WTC11 (cell line): ENCODE data around the gene SYTL4. TPM values are rescaled to one million over a fixed set of nuclear protein-coding genes. Genes with fewer than 3 reads are reported as not detected.

Source experiments
- ATAC-seq: fragments of 200-7000 bp; cut with Tn5 transposase; 2 replicates; pipeline ENCODE4 v1.10.0; 2021; ENCODE audit warnings: mild to moderate bottlenecking, moderate library complexity
- CTCF ChIA-PET: fragments of 300-600 bp; sonication (Branson Sonifier 250); formaldehyde crosslinking; loops from one replicate; lab custom pipeline; 2021; ENCODE audit warnings: antibody characterized with exemption; lab: Charles Lee
- POLR2A ChIA-PET: fragments of 350-600 bp; sonication (Branson Sonifier 250); formaldehyde crosslinking; loops from one replicate; lab custom pipeline; 2021; ENCODE audit warnings: antibody characterized with exemption; lab: Charles Lee
- DNase-seq: peaks from one replicate; pipeline ENCODE4 v3.0.0; 2021; ENCODE audit warnings: low spot score
- H3K27ac Mint-ChIP-seq: 2 replicates; pipeline ENCODE4 v1.8.0; 2021; ENCODE audit warnings: mixed read lengths
- H3K27me3 Mint-ChIP-seq: 2 replicates; pipeline ENCODE4 v1.8.0; 2021; ENCODE audit warnings: low read depth, mild to moderate bottlenecking, moderate library complexity, mixed read lengths
- H3K36me3 Mint-ChIP-seq: 2 replicates; pipeline ENCODE4 v1.8.0; 2021; ENCODE audit warnings: mixed read lengths
- H3K4me1 Mint-ChIP-seq: 2 replicates; pipeline ENCODE4 v1.8.0; 2022; ENCODE audit warnings: mixed read lengths
- H3K4me3 Mint-ChIP-seq: 2 replicates; pipeline ENCODE4 v1.8.0; 2021; ENCODE audit warnings: mild to moderate bottlenecking, moderate library complexity, mixed read lengths
- H3K9me3 Mint-ChIP-seq: 2 replicates; pipeline ENCODE4 v1.8.0; 2021; ENCODE audit warnings: mixed read lengths
- CTCF ChIP-seq: fragments of 200-600 bp; IDR thresholded peaks from 2 replicates; pipeline ENCODE4 v1.8.0; 2022; ENCODE audit warnings: antibody characterized with exemption
- ELF4 ChIP-seq: sonication (generic); formaldehyde crosslinking; IDR thresholded peaks from 2 replicates; pipeline ENCODE4 v1.8.1; 2022; ENCODE audit warnings: low read depth, mild to moderate bottlenecking, moderate library complexity, missing genetic modification reagents
- FOXJ3 ChIP-seq: sonication (generic); formaldehyde crosslinking; IDR thresholded peaks from 2 replicates; pipeline ENCODE4 v1.9.0; 2021; ENCODE audit warnings: missing genetic modification reagents, mild to moderate bottlenecking, borderline replicate concordance
- FOXK1 ChIP-seq: sonication (generic); formaldehyde crosslinking; IDR thresholded peaks from 2 replicates; pipeline ENCODE4 v1.8.0; 2022; ENCODE audit warnings: mild to moderate bottlenecking, moderate library complexity, missing genetic modification reagents
- HMGA2 ChIP-seq: fragments of 250-450 bp; sonication (Bioruptor Pico); IDR thresholded peaks from 2 replicates; pipeline ENCODE4 v1.4.0; 2021; ENCODE audit warnings: mild to moderate bottlenecking, moderate library complexity
- KAT7 ChIP-seq: sonication (generic); formaldehyde crosslinking; IDR thresholded peaks from 2 replicates; pipeline ENCODE4 v1.8.1; 2023; ENCODE audit warnings: missing genetic modification reagents, mild to moderate bottlenecking, borderline replicate concordance
- MLX ChIP-seq: sonication (generic); formaldehyde crosslinking; IDR thresholded peaks from 2 replicates; pipeline ENCODE4 v1.8.1; 2023; ENCODE audit warnings: mild to moderate bottlenecking, missing genetic modification reagents, moderate library complexity
- MXD4 ChIP-seq: fragments of 250-450 bp; sonication (Bioruptor Pico); IDR thresholded peaks from 2 replicates; pipeline ENCODE4 v1.8.0; 2021; ENCODE audit warnings: mild to moderate bottlenecking, moderate library complexity, borderline replicate concordance
- NR1H2 ChIP-seq: sonication (generic); formaldehyde crosslinking; IDR thresholded peaks from 2 replicates; pipeline ENCODE4 v1.9.0; 2021; ENCODE audit warnings: mild to moderate bottlenecking, moderate library complexity, missing genetic modification reagents
- OVOL2 ChIP-seq: fragments of 250-450 bp; sonication (Bioruptor Pico); IDR thresholded peaks from 2 replicates; pipeline ENCODE4 v1.9.0; 2021; ENCODE audit warnings: mild to moderate bottlenecking, borderline replicate concordance
- TCF7 ChIP-seq: sonication (generic); formaldehyde crosslinking; IDR thresholded peaks from 2 replicates; pipeline ENCODE4 v1.8.0; 2022; ENCODE audit warnings: mild to moderate bottlenecking, low read depth, missing genetic modification reagents, moderate library complexity
- ZNF219 ChIP-seq: sonication (generic); formaldehyde crosslinking; IDR thresholded peaks from 2 replicates; pipeline ENCODE4 v1.8.0; 2023; ENCODE audit warnings: missing genetic modification reagents, mild to moderate bottlenecking, borderline replicate concordance
- ZNF416 ChIP-seq: fragments of 250-450 bp; sonication (Bioruptor Pico); IDR thresholded peaks from 2 replicates; pipeline ENCODE4 v1.9.0; 2021; ENCODE audit warnings: mild to moderate bottlenecking, inconsistent platforms
- ZNF423 ChIP-seq: fragments of 250-450 bp; sonication (Bioruptor Pico); IDR thresholded peaks from 2 replicates; pipeline ENCODE4 v2.1.2; 2022; ENCODE audit warnings: mild to moderate bottlenecking, moderate library complexity
- ZSCAN18 ChIP-seq: fragments of 250-450 bp; sonication (Bioruptor Pico); IDR thresholded peaks from 2 replicates; pipeline ENCODE4 v2.1.2; 2022; ENCODE audit warnings: mild to moderate bottlenecking, moderate library complexity
- total RNA-seq: library from RNA; stranded (reverse); gene quantifications from 3 replicates; pipeline ENCODE4 v1.2.3, GENCODE V29; 2021
- TF ChIP-seq, protein P1 (sequence below): sonication (generic); formaldehyde crosslinking; IDR thresholded peaks from 2 replicates; pipeline ENCODE4 v1.8.0; 2023; ENCODE audit warnings: missing genetic modification reagents, mild to moderate bottlenecking, borderline replicate concordance
- TF ChIP-seq, protein P2 (sequence below): sonication (generic); formaldehyde crosslinking; IDR thresholded peaks from 2 replicates; pipeline ENCODE4 v1.8.1; 2023; ENCODE audit warnings: mild to moderate bottlenecking, missing genetic modification reagents, borderline replicate concordance

SYTL4 gene
- total RNA-seq, 1 experiment from 2014 or later = 0.31 TPM

DNA sequence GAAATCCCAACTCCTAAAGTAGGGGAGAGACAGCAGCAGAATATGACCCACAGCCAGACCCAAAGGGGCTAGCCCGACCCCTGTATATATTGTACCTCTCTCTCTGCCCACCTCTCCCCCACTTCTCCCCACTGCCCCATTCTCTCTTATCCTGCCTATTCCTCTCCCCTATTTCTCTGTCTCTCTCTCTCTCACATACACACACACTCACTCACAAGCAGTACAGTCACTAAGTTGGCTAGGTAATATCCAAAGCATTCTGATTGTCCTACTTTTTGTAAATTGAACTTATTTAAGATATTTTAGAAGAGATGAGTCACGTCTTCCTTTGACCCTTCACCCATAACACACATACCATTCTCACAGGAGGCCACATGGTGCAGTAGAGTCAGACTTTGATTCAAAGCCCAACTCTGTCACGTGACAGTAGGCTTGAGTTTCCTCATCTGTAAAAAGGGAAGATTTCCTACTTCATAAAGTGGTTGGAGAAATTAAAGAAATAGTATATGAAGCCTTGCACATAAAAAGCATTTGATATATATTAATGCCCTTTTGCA, 58.4 kb downstream of the SYTL4 start:
- no peak for ATAC-seq
- CTCF ChIA-PET = interaction anchor here (3.0 to 7.2 kb wide), 2 partner anchors 13 to 95 kb away, joined by 28 to 94 read pairs; no protein-coding TSS in a partner anchor

GRCh38 chrX:100672966-100673365, 59.0 kb downstream of the SYTL4 start:
- Mint-ChIP-seq H3K4me3 (no peak overlapping the region), H3K27ac (no peak overlapping the region), H3K27me3 (no peaks in the 10 kb centered on the region), H3K36me3 (no peaks in the 10 kb centered on the region), H3K4me1 (peaks cover 9% of the 10 kb centered on the region; the same call in 1 of the 2 replicates)
- CTCF ChIA-PET = interaction anchor here (3.0 to 7.2 kb wide), 2 partner anchors 13 to 96 kb away, joined by 28 to 94 read pairs; no protein-coding TSS in a partner anchor
- DNase-seq (no peak), ATAC-seq (no peak)
- TF ChIP-seq MLX (no peak), KAT7 (CRISPR knock-in tag) (no peak), ELF4 (no peak), FOXJ3 (CRISPR knock-in tag) (no peak)
- TF ChIP-seq, all 79 proteins: peak for 0
- H3K9me3 Mint-ChIP-seq = no peaks in the 10 kb centered on the region
- POLR2A ChIA-PET = no interaction called here

More for the DNA sequence above, 58.4 kb downstream of the SYTL4 start:
- TF ChIP-seq HMGA2 (CRISPR knock-in tag) (no peak), NR1H2 (no peak), ZNF423 (no peak), FOXK1 (CRISPR knock-in tag) (no peak), ZNF219 (CRISPR knock-in tag) (no peak), OVOL2 (CRISPR knock-in tag) (no peak)
- TF ChIP-seq, all 79 proteins: peak for 0
- H3K9me3 Mint-ChIP-seq = no peaks in the 10 kb centered on the region
- no peaks in the 10 kb centered on the region for H3K36me3 Mint-ChIP-seq
- no peak for DNase-seq
- H3K4me1 Mint-ChIP-seq = peaks cover 11% of the 10 kb centered on the region; the same call in 1 of the 2 replicates
- POLR2A ChIA-PET = no interaction called here
- H3K27ac Mint-ChIP-seq = no peak overlapping the region
- H3K27me3 Mint-ChIP-seq = no peaks in the 10 kb centered on the region
- no peak overlapping the region for H3K4me3 Mint-ChIP-seq

DNA sequence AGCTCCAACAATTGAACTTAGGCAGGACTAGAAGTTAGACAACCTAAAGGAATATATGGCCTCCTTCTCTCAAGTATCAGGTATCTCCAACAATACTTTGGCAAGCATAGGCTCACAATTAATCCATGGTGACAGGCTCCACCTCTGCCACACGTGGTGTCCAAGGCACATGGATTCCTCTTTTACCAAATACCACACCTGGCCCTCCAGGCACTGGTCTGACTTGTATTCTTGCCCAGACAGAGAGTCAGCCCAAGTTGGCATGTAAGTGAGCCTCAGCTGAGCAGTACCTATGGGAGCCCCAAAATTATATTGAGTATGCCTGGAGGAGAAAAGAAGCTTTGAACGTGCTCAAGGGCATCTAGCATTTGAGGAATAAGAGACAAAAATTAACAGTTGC, 68.3 kb downstream of the SYTL4 start:
- TF ChIP-seq, protein P1, sequence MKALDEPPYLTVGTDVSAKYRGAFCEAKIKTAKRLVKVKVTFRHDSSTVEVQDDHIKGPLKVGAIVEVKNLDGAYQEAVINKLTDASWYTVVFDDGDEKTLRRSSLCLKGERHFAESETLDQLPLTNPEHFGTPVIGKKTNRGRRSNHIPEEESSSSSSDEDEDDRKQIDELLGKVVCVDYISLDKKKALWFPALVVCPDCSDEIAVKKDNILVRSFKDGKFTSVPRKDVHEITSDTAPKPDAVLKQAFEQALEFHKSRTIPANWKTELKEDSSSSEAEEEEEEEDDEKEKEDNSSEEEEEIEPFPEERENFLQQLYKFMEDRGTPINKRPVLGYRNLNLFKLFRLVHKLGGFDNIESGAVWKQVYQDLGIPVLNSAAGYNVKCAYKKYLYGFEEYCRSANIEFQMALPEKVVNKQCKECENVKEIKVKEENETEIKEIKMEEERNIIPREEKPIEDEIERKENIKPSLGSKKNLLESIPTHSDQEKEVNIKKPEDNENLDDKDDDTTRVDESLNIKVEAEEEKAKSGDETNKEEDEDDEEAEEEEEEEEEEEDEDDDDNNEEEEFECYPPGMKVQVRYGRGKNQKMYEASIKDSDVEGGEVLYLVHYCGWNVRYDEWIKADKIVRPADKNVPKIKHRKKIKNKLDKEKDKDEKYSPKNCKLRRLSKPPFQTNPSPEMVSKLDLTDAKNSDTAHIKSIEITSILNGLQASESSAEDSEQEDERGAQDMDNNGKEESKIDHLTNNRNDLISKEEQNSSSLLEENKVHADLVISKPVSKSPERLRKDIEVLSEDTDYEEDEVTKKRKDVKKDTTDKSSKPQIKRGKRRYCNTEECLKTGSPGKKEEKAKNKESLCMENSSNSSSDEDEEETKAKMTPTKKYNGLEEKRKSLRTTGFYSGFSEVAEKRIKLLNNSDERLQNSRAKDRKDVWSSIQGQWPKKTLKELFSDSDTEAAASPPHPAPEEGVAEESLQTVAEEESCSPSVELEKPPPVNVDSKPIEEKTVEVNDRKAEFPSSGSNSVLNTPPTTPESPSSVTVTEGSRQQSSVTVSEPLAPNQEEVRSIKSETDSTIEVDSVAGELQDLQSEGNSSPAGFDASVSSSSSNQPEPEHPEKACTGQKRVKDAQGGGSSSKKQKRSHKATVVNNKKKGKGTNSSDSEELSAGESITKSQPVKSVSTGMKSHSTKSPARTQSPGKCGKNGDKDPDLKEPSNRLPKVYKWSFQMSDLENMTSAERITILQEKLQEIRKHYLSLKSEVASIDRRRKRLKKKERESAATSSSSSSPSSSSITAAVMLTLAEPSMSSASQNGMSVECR = no peak
- TF ChIP-seq TCF7 = no peak
- TF ChIP-seq, all 79 proteins: peak for 0
- Mint-ChIP-seq H3K27me3 (no peaks in the 10 kb centered on the region), H3K27ac (no peak overlapping the region), H3K9me3 (no peaks in the 10 kb centered on the region), H3K4me1 (peaks cover 4% of the 10 kb centered on the region; the same call in 1 of the 2 replicates), H3K36me3 (no peaks in the 10 kb centered on the region), H3K4me3 (no peak overlapping the region)
- DNase-seq (no peak), ATAC-seq (no peak)
- ChIA-PET CTCF (no interaction called here), POLR2A (no interaction called here)

- TF ChIP-seq CTCF (no peak), ZSCAN18 (CRISPR knock-in tag) (no peak), MXD4 (CRISPR knock-in tag) (no peak), ZNF416 (CRISPR knock-in tag) (no peak), ELF4 (no peak)
- TF ChIP-seq, protein P2, sequence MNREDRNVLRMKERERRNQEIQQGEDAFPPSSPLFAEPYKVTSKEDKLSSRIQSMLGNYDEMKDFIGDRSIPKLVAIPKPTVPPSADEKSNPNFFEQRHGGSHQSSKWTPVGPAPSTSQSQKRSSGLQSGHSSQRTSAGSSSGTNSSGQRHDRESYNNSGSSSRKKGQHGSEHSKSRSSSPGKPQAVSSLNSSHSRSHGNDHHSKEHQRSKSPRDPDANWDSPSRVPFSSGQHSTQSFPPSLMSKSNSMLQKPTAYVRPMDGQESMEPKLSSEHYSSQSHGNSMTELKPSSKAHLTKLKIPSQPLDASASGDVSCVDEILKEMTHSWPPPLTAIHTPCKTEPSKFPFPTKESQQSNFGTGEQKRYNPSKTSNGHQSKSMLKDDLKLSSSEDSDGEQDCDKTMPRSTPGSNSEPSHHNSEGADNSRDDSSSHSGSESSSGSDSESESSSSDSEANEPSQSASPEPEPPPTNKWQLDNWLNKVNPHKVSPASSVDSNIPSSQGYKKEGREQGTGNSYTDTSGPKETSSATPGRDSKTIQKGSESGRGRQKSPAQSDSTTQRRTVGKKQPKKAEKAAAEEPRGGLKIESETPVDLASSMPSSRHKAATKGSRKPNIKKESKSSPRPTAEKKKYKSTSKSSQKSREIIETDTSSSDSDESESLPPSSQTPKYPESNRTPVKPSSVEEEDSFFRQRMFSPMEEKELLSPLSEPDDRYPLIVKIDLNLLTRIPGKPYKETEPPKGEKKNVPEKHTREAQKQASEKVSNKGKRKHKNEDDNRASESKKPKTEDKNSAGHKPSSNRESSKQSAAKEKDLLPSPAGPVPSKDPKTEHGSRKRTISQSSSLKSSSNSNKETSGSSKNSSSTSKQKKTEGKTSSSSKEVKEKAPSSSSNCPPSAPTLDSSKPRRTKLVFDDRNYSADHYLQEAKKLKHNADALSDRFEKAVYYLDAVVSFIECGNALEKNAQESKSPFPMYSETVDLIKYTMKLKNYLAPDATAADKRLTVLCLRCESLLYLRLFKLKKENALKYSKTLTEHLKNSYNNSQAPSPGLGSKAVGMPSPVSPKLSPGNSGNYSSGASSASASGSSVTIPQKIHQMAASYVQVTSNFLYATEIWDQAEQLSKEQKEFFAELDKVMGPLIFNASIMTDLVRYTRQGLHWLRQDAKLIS (CRISPR knock-in tag) = no peak
- TF ChIP-seq, all 79 proteins: peak for 0
- ChIA-PET CTCF (interaction anchor here (1.0 to 1.9 kb wide), 2 partner anchors 8 to 106 kb away, joined by 3 to 14 read pairs; no protein-coding TSS in a partner anchor), POLR2A (no interaction called here)
- H3K9me3 Mint-ChIP-seq = no peaks in the 10 kb centered on the region
- ATAC-seq (no peak), DNase-seq (no peak)
- no peak overlapping the region for H3K4me3 Mint-ChIP-seq
- H3K27me3 Mint-ChIP-seq = no peaks in the 10 kb centered on the region
- H3K4me1 Mint-ChIP-seq = peaks cover 4% of the 10 kb centered on the region; the same call in 1 of the 2 replicates
- no peak overlapping the region for H3K27ac Mint-ChIP-seq
- H3K36me3 Mint-ChIP-seq = no peaks in the 10 kb centered on the region
These were observed 69.1 kb downstream of the SYTL4 start for GRCh38 chrX:100662796-100663195.
